A673 (cell line): ENCODE results near the gene DCAF16.

ENCODE experiments used
- CTCF ChIP-seq: fragments of 300-800, 200-600 bp; sonication (generic); conservative IDR thresholded peaks from 2 replicates; pipeline ENCODE4 v1.5.1; 2017; ENCODE audit warnings: low read depth, mild to moderate bottlenecking, antibody characterized with exemption, low read length, moderate library complexity, mixed read lengths
- EZH2 ChIP-seq: fragments of 200-600 bp; sonication (generic); IDR thresholded peaks from 2 replicates; pipeline ENCODE4 v1.6.1; 2017; ENCODE audit warnings: borderline replicate concordance, low read depth, mild to moderate bottlenecking, mixed read lengths, antibody characterized with exemption, low read length; ENCODE audit not compliant: poor library complexity, severe bottlenecking

- TF ChIP-seq CTCF (no peak), EZH2 (no peak)
Measured at GRCh38 chr4:17816142-17816541, 5.6 kb upstream of the DCAF16 start.
